ENCODE results near the gene ARFIP2. TPM values are rescaled to one million over a fixed set of nuclear protein-coding genes. Genes with fewer than 3 reads are reported as not detected.

Gene ARFIP2
- total and polyA plus RNA-seq, 10 of the 15 experiments (the other 5 are each of a cell fraction or from before 2014, with no cell fraction given), result 11.7 to 59.8 (median 48.0) TPM

GRCh38 chr11:6481012-6481923, at the start of gene ARFIP2, which contains the start of gene TIMM10B (continued):
- TF ChIP-seq, protein P1, sequence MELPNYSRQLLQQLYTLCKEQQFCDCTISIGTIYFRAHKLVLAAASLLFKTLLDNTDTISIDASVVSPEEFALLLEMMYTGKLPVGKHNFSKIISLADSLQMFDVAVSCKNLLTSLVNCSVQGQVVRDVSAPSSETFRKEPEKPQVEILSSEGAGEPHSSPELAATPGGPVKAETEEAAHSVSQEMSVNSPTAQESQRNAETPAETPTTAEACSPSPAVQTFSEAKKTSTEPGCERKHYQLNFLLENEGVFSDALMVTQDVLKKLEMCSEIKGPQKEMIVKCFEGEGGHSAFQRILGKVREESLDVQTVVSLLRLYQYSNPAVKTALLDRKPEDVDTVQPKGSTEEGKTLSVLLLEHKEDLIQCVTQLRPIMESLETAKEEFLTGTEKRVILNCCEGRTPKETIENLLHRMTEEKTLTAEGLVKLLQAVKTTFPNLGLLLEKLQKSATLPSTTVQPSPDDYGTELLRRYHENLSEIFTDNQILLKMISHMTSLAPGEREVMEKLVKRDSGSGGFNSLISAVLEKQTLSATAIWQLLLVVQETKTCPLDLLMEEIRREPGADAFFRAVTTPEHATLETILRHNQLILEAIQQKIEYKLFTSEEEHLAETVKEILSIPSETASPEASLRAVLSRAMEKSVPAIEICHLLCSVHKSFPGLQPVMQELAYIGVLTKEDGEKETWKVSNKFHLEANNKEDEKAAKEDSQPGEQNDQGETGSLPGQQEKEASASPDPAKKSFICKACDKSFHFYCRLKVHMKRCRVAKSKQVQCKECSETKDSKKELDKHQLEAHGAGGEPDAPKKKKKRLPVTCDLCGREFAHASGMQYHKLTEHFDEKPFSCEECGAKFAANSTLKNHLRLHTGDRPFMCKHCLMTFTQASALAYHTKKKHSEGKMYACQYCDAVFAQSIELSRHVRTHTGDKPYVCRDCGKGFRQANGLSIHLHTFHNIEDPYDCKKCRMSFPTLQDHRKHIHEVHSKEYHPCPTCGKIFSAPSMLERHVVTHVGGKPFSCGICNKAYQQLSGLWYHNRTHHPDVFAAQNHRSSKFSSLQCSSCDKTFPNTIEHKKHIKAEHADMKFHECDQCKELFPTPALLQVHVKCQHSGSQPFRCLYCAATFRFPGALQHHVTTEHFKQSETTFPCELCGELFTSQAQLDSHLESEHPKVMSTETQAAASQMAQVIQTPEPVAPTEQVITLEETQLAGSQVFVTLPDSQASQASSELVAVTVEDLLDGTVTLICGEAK (IDR thresholded peaks at IDR 0.05; ENCODE audit: borderline replicate concordance), result peak; percentile 95
- TF ChIP-seq BCL3 (IDR thresholded peaks at IDR 0.05; ENCODE audit: borderline replicate concordance, insufficient read depth, low read depth, low read length, poor library complexity, severe bottlenecking) (no peak), TCF3 (IDR thresholded peaks at IDR 0.05; ENCODE audit: borderline replicate concordance, insufficient read depth, low read depth, low read length) (no peak), MXI1 (IDR thresholded peaks at IDR 0.05; ENCODE audit: low read depth, low read length) (peak; percentile 94), SREBF1 (IDR thresholded peaks at IDR 0.05; ENCODE audit: low read length) (peak; percentile 54; the same call in 1 of the 2 replicates), ZBTB4 (CRISPR knock-in tag; IDR thresholded peaks at IDR 0.05) (no peak), ZNF687 (IDR thresholded peaks at IDR 0.05) (peak; percentile 80; the same call in 1 of the 2 replicates), CEBPB (IDR thresholded peaks at IDR 0.05; ENCODE audit: borderline replicate concordance in 1 of 2, low read depth in 2 of 2, low read length in 2 of 2) (no peak)
- TF ChIP-seq, protein P2, sequence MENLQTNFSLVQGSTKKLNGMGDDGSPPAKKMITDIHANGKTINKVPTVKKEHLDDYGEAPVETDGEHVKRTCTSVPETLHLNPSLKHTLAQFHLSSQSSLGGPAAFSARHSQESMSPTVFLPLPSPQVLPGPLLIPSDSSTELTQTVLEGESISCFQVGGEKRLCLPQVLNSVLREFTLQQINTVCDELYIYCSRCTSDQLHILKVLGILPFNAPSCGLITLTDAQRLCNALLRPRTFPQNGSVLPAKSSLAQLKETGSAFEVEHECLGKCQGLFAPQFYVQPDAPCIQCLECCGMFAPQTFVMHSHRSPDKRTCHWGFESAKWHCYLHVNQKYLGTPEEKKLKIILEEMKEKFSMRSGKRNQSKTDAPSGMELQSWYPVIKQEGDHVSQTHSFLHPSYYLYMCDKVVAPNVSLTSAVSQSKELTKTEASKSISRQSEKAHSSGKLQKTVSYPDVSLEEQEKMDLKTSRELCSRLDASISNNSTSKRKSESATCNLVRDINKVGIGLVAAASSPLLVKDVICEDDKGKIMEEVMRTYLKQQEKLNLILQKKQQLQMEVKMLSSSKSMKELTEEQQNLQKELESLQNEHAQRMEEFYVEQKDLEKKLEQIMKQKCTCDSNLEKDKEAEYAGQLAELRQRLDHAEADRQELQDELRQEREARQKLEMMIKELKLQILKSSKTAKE (IDR thresholded peaks at IDR 0.05; ENCODE audit: low read depth, poor library complexity, severe bottlenecking), result no peak

All from GM12878 (cell line).